Tibial nerve (tissue), 4 donors: ENCODE measurements around the gene SIPA1L3.

Experiments
- EP300 ChIP-seq, 2 donors: sonication (generic); formaldehyde crosslinking; IDR thresholded peaks; one replicate each; pipeline ENCODE4 v1.6.1; 2017; ENCODE audit warnings: antibody characterized with exemption in 2 of 2, mild to moderate bottlenecking in 1 of 2
- POLR2A ChIP-seq, 2 donors: fragments of 450-650 bp; IDR thresholded peaks; one replicate each; pipeline ENCODE4 v1.6.1; 2017; ENCODE audit warnings: antibody characterized with exemption in 2 of 2, mild to moderate bottlenecking in 2 of 2, moderate library complexity in 2 of 2
- TF ChIP-seq, protein P1 (sequence below), 5 experiments: fragments of 200-600 bp in 3 of 5; fragments of 450-650 bp in 2 of 5; sonication (generic) in 3 of 5; IDR thresholded peaks; one replicate each; pipeline ENCODE4 v1.5.1; 2016 to 2019; ENCODE audit warnings: antibody characterized with exemption in 5 of 5, mild to moderate bottlenecking in 3 of 5, moderate library complexity in 2 of 5

GRCh38 chr19:37969695-37970094, 62.7 kb downstream of the SIPA1L3 start:
- TF ChIP-seq, protein P1, sequence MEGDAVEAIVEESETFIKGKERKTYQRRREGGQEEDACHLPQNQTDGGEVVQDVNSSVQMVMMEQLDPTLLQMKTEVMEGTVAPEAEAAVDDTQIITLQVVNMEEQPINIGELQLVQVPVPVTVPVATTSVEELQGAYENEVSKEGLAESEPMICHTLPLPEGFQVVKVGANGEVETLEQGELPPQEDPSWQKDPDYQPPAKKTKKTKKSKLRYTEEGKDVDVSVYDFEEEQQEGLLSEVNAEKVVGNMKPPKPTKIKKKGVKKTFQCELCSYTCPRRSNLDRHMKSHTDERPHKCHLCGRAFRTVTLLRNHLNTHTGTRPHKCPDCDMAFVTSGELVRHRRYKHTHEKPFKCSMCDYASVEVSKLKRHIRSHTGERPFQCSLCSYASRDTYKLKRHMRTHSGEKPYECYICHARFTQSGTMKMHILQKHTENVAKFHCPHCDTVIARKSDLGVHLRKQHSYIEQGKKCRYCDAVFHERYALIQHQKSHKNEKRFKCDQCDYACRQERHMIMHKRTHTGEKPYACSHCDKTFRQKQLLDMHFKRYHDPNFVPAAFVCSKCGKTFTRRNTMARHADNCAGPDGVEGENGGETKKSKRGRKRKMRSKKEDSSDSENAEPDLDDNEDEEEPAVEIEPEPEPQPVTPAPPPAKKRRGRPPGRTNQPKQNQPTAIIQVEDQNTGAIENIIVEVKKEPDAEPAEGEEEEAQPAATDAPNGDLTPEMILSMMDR (IDR thresholded peaks at IDR 0.05) = no peak
- no peak for TF ChIP-seq POLR2A (IDR thresholded peaks at IDR 0.05)
- TF ChIP-seq EP300 (IDR thresholded peaks at IDR 0.05) = no peak
